Naive thymus-derived CD8-positive, alpha-beta T cell (primary cell): Measurements from ENCODE around the gene SAPCD2. TPM values are rescaled to one million over a fixed set of nuclear protein-coding genes. Genes with fewer than 3 reads are reported as not detected.
A peak's percentile ranks its signal among the peaks of the same experiment; 100 is the strongest.

ENCODE experiments used
- ATAC-seq, 2 donors: fragments of 150-1000 bp; cut with Tn5 transposase in 1 of 2; sonication (Bioruptor Pico), chemical (Tn5 transposase) in 1 of 2; 1 replicate in 1 of 2; 2 replicates in 1 of 2; pipeline ENCODE4 v1.10.0; 2021; ENCODE audit warnings: mild to moderate bottlenecking in 2 of 2, moderate library complexity in 2 of 2
- POLR2A ChIA-PET: fragments of 350-600 bp; sonication (Branson Sonifier 250); formaldehyde crosslinking; loops from one replicate; lab custom pipeline; 2021; ENCODE audit warnings: antibody characterized with exemption; lab: Charles Lee
- DNase-seq, 10 donors: peaks; one replicate each; pipeline versions ENCODE4 v3.0.0 to v3.0.0-alpha.2; 2020 to 2022
- H3K27ac Mint-ChIP-seq, 10 donors: one replicate each; pipeline ENCODE4 v1.8.0; 2020 to 2022; ENCODE audit warnings: mild to moderate bottlenecking in 10 of 10, mixed read lengths in 10 of 10, moderate library complexity in 4 of 10, inconsistent platforms in 1 of 10
- H3K27me3 Mint-ChIP-seq, 5 donors: one replicate each; pipeline ENCODE4 v1.8.0; 2021 to 2022; ENCODE audit warnings: mixed read lengths in 5 of 5
- H3K36me3 Mint-ChIP-seq, 3 donors: one replicate each; pipeline ENCODE4 v1.8.0; 2020 to 2022; ENCODE audit warnings: mixed read lengths in 3 of 3, mild to moderate bottlenecking in 2 of 3, inconsistent platforms in 1 of 3
- H3K4me1 Mint-ChIP-seq, 4 donors: one replicate each; pipeline ENCODE4 v1.8.0; 2021 to 2022; ENCODE audit warnings: mixed read lengths in 4 of 4
- H3K4me3 Mint-ChIP-seq, 10 donors: one replicate each; pipeline ENCODE4 v1.8.0; 2020 to 2022; ENCODE audit warnings: mild to moderate bottlenecking in 10 of 10, mixed read lengths in 10 of 10, moderate library complexity in 6 of 10, inconsistent platforms in 1 of 10
- H3K9me3 Mint-ChIP-seq, 9 donors: one replicate each; pipeline ENCODE4 v1.8.0; 2020 to 2022; ENCODE audit warnings: mixed read lengths in 9 of 9, mild to moderate bottlenecking in 3 of 9, inconsistent platforms in 1 of 9, moderate library complexity in 1 of 9
- polyA plus RNA-seq, 3 donors: library from polyadenylated mRNA; unstranded; fragments of 300-500 nt; fragmentation: Illumina TruSeq; gene quantifications; one replicate each; pipeline ENCODE4 v1.2.3, GENCODE V29; 2021
- total RNA-seq, 8 experiments: library from RNA in 2 of 8; stranded (reverse) in 2 of 8; gene quantifications; one replicate each; pipeline ENCODE4 v1.2.3 and lab custom pipeline; 2021 to 2026

Gene SAPCD2
- total and polyA plus RNA-seq, 5 experiments from 2014 or later = 0.23 to 0.44 (median 0.27) TPM; not detected in 1

DNA sequence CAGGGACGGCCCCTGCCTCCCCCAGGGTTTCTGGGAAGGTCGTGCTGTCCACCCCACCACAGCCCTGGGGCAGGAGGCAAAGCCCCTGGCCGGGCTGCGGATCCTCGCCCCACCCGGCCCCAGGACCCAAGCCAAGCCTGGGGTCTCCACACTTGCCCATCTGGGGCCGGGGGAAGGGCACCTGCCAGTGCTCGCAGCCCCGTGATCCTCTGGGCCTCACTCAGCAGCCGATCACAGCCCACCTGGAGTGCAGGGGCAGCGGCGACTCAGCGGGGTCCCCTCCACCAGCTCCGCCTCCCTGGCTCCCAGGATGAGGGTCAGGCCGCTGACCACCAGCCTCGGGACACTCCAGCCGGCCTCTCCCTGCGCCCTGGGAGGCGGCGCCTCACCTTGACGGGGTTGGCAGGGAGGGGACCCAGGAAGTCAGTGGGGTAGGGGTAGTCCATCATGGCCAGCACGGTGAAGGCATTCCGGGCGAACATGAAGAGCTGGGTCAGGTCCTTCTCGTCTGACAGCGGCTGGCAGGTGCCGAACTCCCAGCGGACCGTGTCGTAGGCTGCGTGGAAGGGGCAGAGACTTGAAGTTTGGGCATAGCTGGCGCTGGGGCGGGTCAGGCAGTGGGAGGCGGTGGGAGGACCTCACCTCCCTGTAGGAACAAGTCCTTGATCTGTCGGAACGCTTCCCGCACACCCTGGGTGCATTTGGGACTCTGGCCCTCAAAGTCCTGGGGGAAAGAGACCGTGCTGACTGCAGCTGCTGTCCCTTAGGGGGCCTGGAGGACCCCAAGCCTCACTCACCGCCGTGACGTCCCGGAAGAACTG is 42.4 kb upstream of the SAPCD2 start:
- POLR2A ChIA-PET = interaction anchor here (0.9 to 3.4 kb wide), 7 partner anchors 14 to 111 kb away, joined by 3 to 20 read pairs (median 6); partner anchors contain the start of genes MAN1B1 and TPRN
- Mint-ChIP-seq H3K4me3 (peak overlapping the region; percentile 53 to 79 (median 73)), H3K36me3 (peaks cover 0 to 15% (median 2%) of the 10 kb centered on the region in 3 donors), H3K9me3 (no peaks in the 10 kb centered on the region), H3K27ac (peak overlapping the region in 4 of 10 donors; percentile 11 to 57 (median 38)), H3K27me3 (no peaks in the 10 kb centered on the region), H3K4me1 (peaks cover 0 to 10% (median 3%) of the 10 kb centered on the region in 4 donors)
- ATAC-seq (no peak), DNase-seq (no peak)

GRCh38 chr9:137111788-137112563 is 41.6 kb upstream of the SAPCD2 start:
- H3K27me3 Mint-ChIP-seq = no peaks in the 10 kb centered on the region
- peaks cover 0 to 10% (median 3%) of the 10 kb centered on the region in 4 donors for H3K4me1 Mint-ChIP-seq
- peak overlapping the region in 2 of 10 donors; percentile 18 to 41 for H3K4me3 Mint-ChIP-seq
- POLR2A ChIA-PET = interaction anchor here (0.9 to 3.4 kb wide), 4 partner anchors 14 to 25 kb away, joined by 3 to 20 read pairs (median 10); partner anchors contain the start of gene MAN1B1
- H3K27ac Mint-ChIP-seq = no peak overlapping the region
- DNase-seq (no peak), ATAC-seq (no peak)
- peaks cover 0 to 15% (median 2%) of the 10 kb centered on the region in 3 donors for H3K36me3 Mint-ChIP-seq
- H3K9me3 Mint-ChIP-seq = no peaks in the 10 kb centered on the region

DNA sequence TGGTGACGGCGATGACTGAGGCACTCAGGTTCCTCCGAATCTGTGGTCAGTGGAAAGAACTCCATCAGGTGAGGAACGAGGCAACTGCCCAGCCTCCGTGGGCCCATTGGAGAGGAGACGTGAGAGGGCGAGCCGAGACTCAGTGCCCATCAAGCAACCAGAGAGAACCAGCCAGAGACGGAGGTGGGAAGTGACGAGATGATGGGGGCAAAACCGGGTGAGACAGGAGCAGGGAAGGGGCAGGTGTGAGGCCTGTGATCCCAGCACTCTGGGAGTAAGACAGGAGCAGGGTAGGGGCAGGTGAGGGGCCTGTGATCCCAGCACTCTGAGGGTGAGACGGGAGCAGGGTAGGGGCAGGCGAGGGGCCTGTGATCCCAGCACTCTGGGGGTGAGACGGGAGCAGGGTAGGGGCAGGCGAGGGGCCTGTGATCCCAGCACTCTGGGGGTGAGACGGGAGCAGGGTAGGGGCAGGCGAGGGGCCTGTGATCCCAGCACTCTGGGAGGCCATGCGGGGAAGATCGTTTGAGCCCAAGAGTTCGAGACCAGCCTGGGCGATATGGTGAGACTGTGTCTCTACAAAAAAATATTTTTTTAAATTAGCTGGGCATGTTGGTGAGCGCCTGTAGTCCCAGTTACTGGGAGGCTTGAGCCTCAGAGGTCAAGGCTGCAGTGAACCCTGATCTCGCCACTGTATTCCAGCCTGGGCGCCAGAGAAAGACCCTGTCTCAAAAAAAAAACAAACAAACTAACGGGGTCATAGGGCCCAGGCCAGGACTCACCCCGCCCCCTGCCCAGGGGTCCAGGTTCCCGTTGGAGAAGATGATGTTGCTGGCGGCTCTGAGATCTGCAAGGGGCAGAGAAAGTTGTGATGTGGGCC is 40.8 kb upstream of the SAPCD2 start:
- Mint-ChIP-seq H3K36me3 (peaks cover 0 to 15% (median 2%) of the 10 kb centered on the region in 3 donors), H3K4me3 (peak overlapping the region in 4 of 10 donors; percentile 10 to 80 (median 38)), H3K9me3 (no peaks in the 10 kb centered on the region), H3K4me1 (peaks cover 0 to 10% (median 3%) of the 10 kb centered on the region in 4 donors), H3K27ac (peak overlapping the region in 1 of 10 donors; percentile 62), H3K27me3 (no peaks in the 10 kb centered on the region)
- DNase-seq (no peak), ATAC-seq (no peak)
- POLR2A ChIA-PET = no interaction called here

- POLR2A ChIA-PET = no interaction called here
- H3K27ac Mint-ChIP-seq = no peak overlapping the region
- DNase-seq (no peak), ATAC-seq (no peak)
- peaks cover 0 to 20% (median 2%) of the 10 kb centered on the region in 3 donors for H3K36me3 Mint-ChIP-seq
- peak overlapping the region in 1 of 10 donors; percentile 10 for H3K4me3 Mint-ChIP-seq
- peaks cover 0 to 8% (median 3%) of the 10 kb centered on the region in 4 donors for H3K4me1 Mint-ChIP-seq
- H3K27me3 Mint-ChIP-seq = no peaks in the 10 kb centered on the region
- H3K9me3 Mint-ChIP-seq = no peaks in the 10 kb centered on the region
Measured at GRCh38 chr9:137110147-137110910, 40.0 kb upstream of the SAPCD2 start.

GRCh38 chr9:137109250-137110146 is 39.1 kb upstream of the SAPCD2 start:
- Mint-ChIP-seq H3K27ac (no peak overlapping the region), H3K36me3 (peaks cover 0 to 27% (median 2%) of the 10 kb centered on the region in 3 donors), H3K4me3 (no peak overlapping the region), H3K4me1 (peaks cover 0 to 8% (median 3%) of the 10 kb centered on the region in 4 donors), H3K27me3 (no peaks in the 10 kb centered on the region), H3K9me3 (no peaks in the 10 kb centered on the region)
- ATAC-seq (no peak), DNase-seq (no peak)
- POLR2A ChIA-PET = interaction anchor here (1.2 to 1.3 kb wide), 2 partner anchors 13 to 39 kb away, joined by 3 read pairs; partner anchors contain the start of gene SAPCD2

DNA sequence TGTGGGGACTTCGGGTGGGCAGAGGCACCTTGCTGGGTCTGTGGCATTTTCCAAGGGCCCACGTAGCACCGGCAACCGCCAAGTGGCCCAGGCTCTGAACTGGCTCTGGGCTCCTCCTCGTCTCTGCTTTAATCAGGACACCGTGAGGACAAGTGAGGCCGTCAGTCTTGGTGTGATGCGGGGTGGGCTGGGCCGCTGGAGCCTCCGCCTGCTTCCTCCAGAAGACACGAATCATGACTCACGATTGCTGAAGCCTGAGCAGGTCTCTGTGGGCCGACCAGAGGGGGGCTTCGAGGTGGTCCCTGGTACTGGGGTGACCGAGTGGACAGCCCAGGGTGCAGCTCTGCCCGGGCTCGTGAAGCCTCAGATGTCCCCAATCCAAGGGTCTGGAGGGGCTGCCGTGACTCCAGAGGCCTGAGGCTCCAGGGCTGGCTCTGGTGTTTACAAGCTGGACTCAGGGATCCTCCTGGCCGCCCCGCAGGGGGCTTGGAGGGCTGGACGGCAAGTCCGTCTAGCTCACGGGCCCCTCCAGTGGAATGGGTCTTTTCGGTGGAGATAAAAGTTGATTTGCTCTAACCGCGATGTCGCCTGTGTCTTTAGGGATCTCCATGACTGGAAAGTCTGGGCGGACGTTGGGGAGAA is 38.4 kb upstream of the SAPCD2 start:
- no peak for ATAC-seq
- Mint-ChIP-seq H3K9me3 (no peaks in the 10 kb centered on the region), H3K36me3 (peaks cover 0 to 35% (median 4%) of the 10 kb centered on the region in 3 donors), H3K27ac (no peak overlapping the region), H3K4me3 (no peak overlapping the region), H3K4me1 (peaks cover 0 to 8% (median 3%) of the 10 kb centered on the region in 4 donors), H3K27me3 (no peaks in the 10 kb centered on the region)
- no peak for DNase-seq
- POLR2A ChIA-PET = interaction anchor here (1.2 to 1.7 kb wide), 3 partner anchors 13 to 38 kb away, joined by 3 to 4 read pairs (median 3); partner anchors contain the start of genes MAN1B1 and SAPCD2

DNA sequence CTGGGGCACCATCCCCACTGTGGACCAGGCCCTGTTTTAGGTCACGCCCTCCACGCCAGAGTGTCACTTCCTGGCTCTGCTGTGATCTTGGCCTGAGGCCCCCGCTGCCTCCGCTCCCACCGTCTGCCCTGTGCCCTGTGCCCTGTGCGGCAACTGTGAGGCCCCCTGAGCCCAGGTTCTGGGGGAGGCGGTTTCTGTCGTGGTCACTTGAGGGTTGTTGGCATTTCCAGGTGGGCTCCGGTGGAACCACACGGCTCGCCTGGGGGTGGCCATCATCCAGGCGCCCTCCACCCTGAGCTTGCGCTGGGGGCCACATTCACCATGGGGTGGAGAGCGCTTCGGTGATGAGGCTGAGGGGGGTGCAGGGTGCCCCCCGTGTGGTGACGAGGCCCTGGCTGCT is 37.6 kb upstream of the SAPCD2 start:
- ATAC-seq = no peak
- no peak overlapping the region for H3K27ac Mint-ChIP-seq
- no peaks in the 10 kb centered on the region for H3K9me3 Mint-ChIP-seq
- H3K36me3 Mint-ChIP-seq = peaks cover 0 to 36% (median 3%) of the 10 kb centered on the region in 3 donors
- peaks cover 0 to 2% (median under 1%) of the 10 kb centered on the region in 4 donors for H3K4me1 Mint-ChIP-seq
- POLR2A ChIA-PET = interaction anchor here (1.7 kb wide), 1 partner anchor 22 kb away, joined by 4 read pairs; the partner anchor contains the start of gene MAN1B1
- no peaks in the 10 kb centered on the region for H3K27me3 Mint-ChIP-seq
- no peak for DNase-seq
- no peak overlapping the region for H3K4me3 Mint-ChIP-seq

DNA sequence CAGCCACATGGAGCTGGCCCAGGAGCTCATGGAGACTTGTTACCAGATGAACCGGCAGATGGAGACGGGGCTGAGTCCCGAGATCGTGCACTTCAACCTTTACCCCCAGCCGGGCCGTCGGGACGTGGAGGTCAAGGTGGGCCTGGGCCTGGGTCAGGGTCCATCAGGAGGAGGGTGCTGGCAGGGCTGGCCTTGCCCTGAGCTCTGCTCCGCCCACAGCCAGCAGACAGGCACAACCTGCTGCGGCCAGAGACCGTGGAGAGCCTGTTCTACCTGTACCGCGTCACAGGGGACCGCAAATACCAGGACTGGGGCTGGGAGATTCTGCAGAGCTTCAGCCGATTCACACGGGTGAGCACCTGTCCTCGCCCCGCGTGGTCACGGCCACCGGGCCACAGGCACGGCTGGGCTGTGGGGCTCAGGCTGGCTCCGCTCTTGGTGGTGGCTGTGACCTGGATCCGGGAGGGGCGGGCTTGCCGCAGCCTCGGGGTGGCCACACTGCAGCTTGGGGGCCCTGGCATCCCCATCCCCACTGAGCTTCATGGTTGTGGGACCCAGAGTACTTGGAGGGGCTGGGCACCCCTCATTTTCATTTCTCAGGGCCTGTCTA is 37.1 kb upstream of the SAPCD2 start:
- no peaks in the 10 kb centered on the region for H3K4me1 Mint-ChIP-seq
- H3K9me3 Mint-ChIP-seq = no peaks in the 10 kb centered on the region
- H3K36me3 Mint-ChIP-seq = peaks cover 0 to 36% (median 2%) of the 10 kb centered on the region in 3 donors
- H3K27me3 Mint-ChIP-seq = no peaks in the 10 kb centered on the region
- no peak for DNase-seq
- ATAC-seq = no peak
- POLR2A ChIA-PET = interaction anchor here (1.7 kb wide), 1 partner anchor 21 kb away, joined by 4 read pairs; the partner anchor contains the start of gene MAN1B1
- no peak overlapping the region for H3K4me3 Mint-ChIP-seq
- H3K27ac Mint-ChIP-seq = no peak overlapping the region

- no peak overlapping the region for H3K27ac Mint-ChIP-seq
- ATAC-seq (no peak), DNase-seq (no peak)
- H3K4me1 Mint-ChIP-seq = no peaks in the 10 kb centered on the region
- H3K27me3 Mint-ChIP-seq = no peaks in the 10 kb centered on the region
- H3K36me3 Mint-ChIP-seq = peaks cover 0 to 36% (median 2%) of the 10 kb centered on the region in 3 donors
- no peak overlapping the region for H3K4me3 Mint-ChIP-seq
- H3K9me3 Mint-ChIP-seq = no peaks in the 10 kb centered on the region
- POLR2A ChIA-PET = interaction anchor here (1.5 to 1.6 kb wide), 2 partner anchors 11 to 17 kb away, joined by 4 to 5 read pairs; no protein-coding TSS in a partner anchor
Measured at GRCh38 chr9:137106662-137107250, 36.4 kb upstream of the SAPCD2 start.
